K562 (cell line): ENCODE data around the gene OBSL1. TPM values are rescaled to one million over a fixed set of nuclear protein-coding genes. Genes with fewer than 3 reads are reported as not detected.

Experiments
- ATAC-seq: fragments of 200-7000 bp; cut with Tn5 transposase; 3 replicates; pipeline ENCODE4 v1.9.1; 2020; ENCODE audit warnings: moderate library complexity
- BruUV-seq: library from RNA; stranded (reverse); fragments of 400-500 nt; replicated peaks from 2 replicates; lab custom pipeline; 2021; lab: Mats Ljungman, UMichigan
- CTCF ChIA-PET: fragments of 300-600 bp; formaldehyde crosslinking; extraction: SDS; loops from one replicate; lab custom pipeline; 2021; ENCODE audit warnings: low intra/inter-chr PET ratio; lab: Yijun Ruan, JAX
- POLR2A ChIA-PET: fragments of 300-600, 350-650 bp; sonication (Branson Sonifier 250); formaldehyde crosslinking; extraction: SDS; loops from one replicate; lab custom pipeline; 2021; ENCODE audit warnings: antibody characterized with exemption, inconsistent platforms; lab: Yijun Ruan, JAX
- DNase-seq, 4 experiments: peaks; one replicate each; pipeline versions ENCODE4 v3.0.0 to v3.0.0-alpha.2; 2011 to 2018; ENCODE audit warnings: low spot score in 3 of 4, mixed read lengths in 3 of 4; ENCODE audit errors: extremely low read depth in 1 of 4
- FAIRE-seq: peaks from 2 replicates; lab custom pipeline; 2011; peaks lifted over from hg19 to GRCh38; lab: Jason Lieb, UNC
- H2AFZ ChIP-seq: 2 replicates; pipeline ENCODE4 v1.6.0; 2011; ENCODE audit warnings: low read depth, low read length, control low read depth, inconsistent platforms
- H3K27ac ChIP-seq: fragments of 200-600 bp; 3 replicates; pipeline ENCODE4 v1.8.0; 2011; ENCODE audit warnings: low read depth, mild to moderate bottlenecking, control low read depth, inconsistent platforms, low read length, moderate library complexity, mixed read lengths; ENCODE audit errors: extremely low read depth
- H3K27me3 ChIP-seq, 2 experiments: fragments of 300-600 bp in 1 of 2; 2 replicates in 1 of 2; 3 replicates in 1 of 2; pipeline versions ENCODE4 v1.6.0 to v1.8.0; 2011; ENCODE audit warnings: inconsistent platforms in 2 of 2, low read length in 2 of 2, mild to moderate bottlenecking in 1 of 2, mixed read lengths in 1 of 2, moderate library complexity in 1 of 2; ENCODE audit not compliant: control insufficient read depth in 2 of 2, insufficient read depth in 2 of 2
- H3K36me3 ChIP-seq: fragments of 300-600 bp; 3 replicates; pipeline ENCODE4 v1.8.0; 2011; ENCODE audit warnings: mild to moderate bottlenecking, low read length, inconsistent platforms; ENCODE audit not compliant: control insufficient read depth, insufficient read depth
- H3K4me1 ChIP-seq, 2 experiments: fragments of 200-600 bp in 1 of 2; replicated peaks in 1 of 2; 2 replicates in 1 of 2; 3 replicates in 1 of 2; pipeline versions ENCODE4 v1.5.1 to v1.8.0; 2011; ENCODE audit warnings: inconsistent platforms in 2 of 2, low read length in 2 of 2, mild to moderate bottlenecking in 1 of 2, mixed read lengths in 1 of 2, moderate library complexity in 1 of 2; ENCODE audit not compliant: control insufficient read depth in 2 of 2, insufficient read depth in 2 of 2
- H3K4me2 ChIP-seq: 2 replicates; pipeline ENCODE4 v1.6.1; 2011; ENCODE audit warnings: low read length, control low read depth, inconsistent platforms, mixed read lengths; ENCODE audit not compliant: insufficient read depth
- H3K4me3 ChIP-seq: fragments of 200-600 bp; sonication (generic), shearing (Covaris generic); 2 replicates; pipeline ENCODE4 v1.5.1; 2016; ENCODE audit warnings: control low read depth, inconsistent platforms
- H3K79me2 ChIP-seq: fragments of 200-600 bp; 3 replicates; pipeline ENCODE4 v1.8.0; 2011; ENCODE audit warnings: low read length, inconsistent platforms; ENCODE audit not compliant: control insufficient read depth, insufficient read depth
- H3K9ac ChIP-seq, 2 experiments: 2 replicates each; pipeline versions ENCODE4 v1.6.0 to v1.6.1; 2011; ENCODE audit warnings: low read depth in 2 of 2, low read length in 2 of 2, control low read depth in 1 of 2, inconsistent platforms in 1 of 2, mild to moderate bottlenecking in 1 of 2, mixed read lengths in 1 of 2; ENCODE audit not compliant: insufficient read depth in 1 of 2
- H3K9me1 ChIP-seq: one replicate; pipeline ENCODE4 v1.6.0; 2011; ENCODE audit warnings: inconsistent platforms, mild to moderate bottlenecking, low read length, moderate library complexity; ENCODE audit not compliant: control insufficient read depth, insufficient read depth
- H3K9me3 ChIP-seq: replicated peaks from 2 replicates; pipeline ENCODE4 v1.5.1; 2011; ENCODE audit warnings: low read depth, low read length, inconsistent platforms; ENCODE audit not compliant: control insufficient read depth, insufficient read depth
- H4K20me1 ChIP-seq: replicated peaks from 2 replicates; pipeline ENCODE4 v1.6.1; 2011; ENCODE audit warnings: low read length, inconsistent platforms, mixed read lengths; ENCODE audit not compliant: control insufficient read depth, insufficient read depth
- EGR1 ChIP-seq: fragments of 450-650 bp; conservative IDR thresholded peaks from 2 replicates; pipeline ENCODE4 v1.6.1; 2017; ENCODE audit warnings: mild to moderate bottlenecking
- ETV1 ChIP-seq: fragments of 450-650 bp; conservative IDR thresholded peaks from 2 replicates; pipeline ENCODE4 v1.6.1; 2016; ENCODE audit warnings: missing genetic modification characterization, control low read depth, low read depth, missing compliant biosample characterization
- FOXJ3 ChIP-seq: sonication (generic); formaldehyde crosslinking; IDR thresholded peaks from 2 replicates; pipeline ENCODE4 v1.4.0; 2020; ENCODE audit warnings: mild to moderate bottlenecking, missing genetic modification reagents
- FOXK2 ChIP-seq, 2 experiments: fragments of 450-650 bp; IDR thresholded peaks in 1 of 2; conservative IDR thresholded peaks in 1 of 2; 2 replicates each; pipeline ENCODE4 v1.6.1; 2016; ENCODE audit warnings: low read depth in 2 of 2, mild to moderate bottlenecking in 1 of 2
- MCM3 ChIP-seq: fragments of 450-650 bp; IDR thresholded peaks from 2 replicates; pipeline ENCODE4 v1.6.1; 2016
- NCOR1 ChIP-seq: fragments of 450-650 bp; IDR thresholded peaks from 2 replicates; pipeline ENCODE4 v1.6.1; 2016; ENCODE audit warnings: mild to moderate bottlenecking, moderate library complexity
- PREB ChIP-seq: sonication (generic); formaldehyde crosslinking; IDR thresholded peaks from 2 replicates; pipeline ENCODE4 v1.8.1; 2023; ENCODE audit warnings: mild to moderate bottlenecking, missing genetic modification reagents
- ZNF589 ChIP-seq: fragments of 200-800 bp; sonication (Bioruptor generic); IDR thresholded peaks from 2 replicates; pipeline ENCODE4 v1.6.1; 2016; ENCODE audit warnings: low read depth, missing genetic modification characterization, missing compliant biosample characterization
- ZSCAN32 ChIP-seq: fragments of 450-650 bp; formaldehyde crosslinking; IDR thresholded peaks from 2 replicates; pipeline ENCODE4 v1.4.0; 2020; ENCODE audit warnings: mild to moderate bottlenecking, moderate library complexity
- WGBS: fragments of 100-300 bp; shearing (Covaris generic); methylation state at CpG from one replicate; pipeline ENCODE4 v1.1.6; 2016; ENCODE audit warnings: low coverage, mixed read lengths; ENCODE audit not compliant: insufficient coverage; ENCODE audit errors: missing lambda C conversion rate; 5-methylcytosine and 5-hydroxymethylcytosine counted together
- in situ Hi-C: fragments of 300-500 bp; cut with MboI; formaldehyde crosslinking; loops from 4 replicates; pipeline ENCODE4 v1.15.0; 2018; ENCODE audit warnings: inconsistent platforms, mixed read lengths
- intact Hi-C: fragments of 100-400 bp; cut with micrococcal nuclease; formaldehyde crosslinking; loops from 2 replicates; pipeline ENCODE4 v1.14.2; 2022
- polyA plus RNA-seq, 8 experiments: library from polyadenylated mRNA; depleted of rRNA in 4 of 8; stranded (reverse) in 5 of 8; unstranded in 3 of 8; fragments of >200 nt; fragmentation: Nextera tagmentation in 2 of 8; fragmentation: Illumina TruSeq in 1 of 8; extraction: Ambion mirVana in 2 of 8; extraction: Trizol in 1 of 8; gene quantifications; 2 replicates each; pipeline versions ENCODE4 v1.2.1 to v1.2.3, GENCODE V29; 2011 to 2014; ENCODE audit warnings: inconsistent platforms in 1 of 8, missing spikeins in 1 of 8
- total RNA-seq, 7 experiments: library from RNA; depleted of rRNA in 6 of 7; stranded (reverse); fragments of >200 nt in 6 of 7; fragmentation: Illumina TruSeq in 2 of 7; extraction: Trizol in 2 of 7; gene quantifications; 2 replicates each; pipeline versions ENCODE4 v1.2.1 to v1.2.3, GENCODE V29; 2011 to 2021; ENCODE audit warnings: low replicate concordance in 1 of 7

The OBSL1 gene
- total and polyA plus RNA-seq, 9 of the 15 experiments (the other 6 are each of a cell fraction or from before 2014, with no cell fraction given) = 1.2 to 26.6 (median 8.6) TPM

DNA sequence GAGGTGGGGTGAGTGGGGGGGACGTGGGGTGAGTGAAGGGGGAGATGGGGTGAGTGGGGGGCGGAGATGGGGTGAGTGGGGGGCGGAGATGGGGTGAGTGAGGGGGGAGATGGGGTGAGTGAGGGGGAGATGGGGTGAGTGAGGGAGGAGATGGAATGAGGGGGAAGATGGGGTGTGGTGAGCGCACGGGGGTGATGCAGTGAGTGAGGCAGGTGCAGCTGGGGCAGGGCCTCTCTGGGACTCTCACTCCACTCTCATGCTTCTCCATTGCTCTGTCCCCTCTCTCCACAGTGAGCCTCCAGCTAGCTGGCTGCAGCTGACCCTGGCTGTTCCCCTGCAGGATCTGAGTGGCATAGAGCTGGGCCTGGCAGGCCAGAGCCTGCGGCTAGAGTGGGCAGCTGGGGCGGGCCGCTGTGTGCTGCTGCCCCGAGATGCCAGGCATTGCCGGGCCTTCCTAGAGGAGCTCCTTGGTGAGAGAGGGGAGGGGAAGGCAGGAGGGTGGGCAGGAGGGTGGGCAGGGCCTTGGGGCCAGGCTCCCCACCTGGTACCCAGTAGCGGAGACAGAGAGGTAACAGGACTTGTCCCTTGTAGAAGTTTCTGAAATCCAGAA is 42.2 kb upstream of the OBSL1 start:
- ChIA-PET POLR2A (no interaction called here), CTCF (no interaction called here)
- H3K4me3 ChIP-seq = no peak overlapping the region
- peaks cover 0 to 15% of the 10 kb centered on the region in 2 experiments; a peak in 2 of 5 replicates for H3K4me1 ChIP-seq
- H3K27me3 ChIP-seq = no peaks in the 10 kb centered on the region
- H3K4me2 ChIP-seq = no peak overlapping the region
- H3K27ac ChIP-seq = no peak overlapping the region
- TF ChIP-seq FOXJ3 (CRISPR knock-in tag) (no peak), ETV1 (tag) (no peak), PREB (no peak), ZNF589 (CRISPR knock-in tag) (no peak), MCM3 (no peak), NCOR1 (no peak), EGR1 (no peak), ZSCAN32 (CRISPR knock-in tag) (no peak), FOXK2 (conservative IDR thresholded peaks at IDR 0.05 in 1 of 2, IDR thresholded peaks at IDR 0.05 in 1 of 2; ENCODE audit: low read depth in 2 of 2) (no peak)
- intact Hi-C loops (no loop called here), in situ Hi-C loops (no loop called here)
- H4K20me1 ChIP-seq = no peaks in the 10 kb centered on the region; the same call in 1 of the 2 replicates
- no peak overlapping the region for H3K9ac ChIP-seq
- no peaks in the 10 kb centered on the region for H3K9me3 ChIP-seq
- H2AFZ ChIP-seq = no peak overlapping the region
- FAIRE-seq (no peak), DNase-seq (no peak), ATAC-seq (no peak)
- H3K9me1 ChIP-seq = no peaks in the 10 kb centered on the region
- H3K36me3 ChIP-seq = no peaks in the 10 kb centered on the region
- no peaks in the 10 kb centered on the region for H3K79me2 ChIP-seq
- BruUV-seq = no TSS peak
- 89% methylated on average over 5 of the region's 11 CpGs for WGBS
